PC-3 (cell line): ENCODE measurements around the gene PLXNA4. TPM values are rescaled to one million over a fixed set of nuclear protein-coding genes. Genes with fewer than 3 reads are reported as not detected.

ENCODE experiments used
- ATAC-seq: fragments of 200-7000 bp; cut with Tn5 transposase; 2 replicates; pipeline ENCODE4 v1.9.1; 2020; ENCODE audit warnings: mild to moderate bottlenecking, moderate library complexity
- BruUV-seq: library from RNA; stranded (reverse); fragments of 400-500 nt; replicated peaks from 2 replicates; lab custom pipeline; 2021; lab: Mats Ljungman, UMichigan
- CTCF ChIA-PET: fragments of 300-600 bp; sonication (Branson Sonifier 250); formaldehyde crosslinking; loops from one replicate; lab custom pipeline; 2022; ENCODE audit warnings: antibody characterized with exemption; lab: Charles Lee
- POLR2A ChIA-PET: fragments of 300-600 bp; sonication (Branson Sonifier 250); formaldehyde crosslinking; loops from one replicate; lab custom pipeline; 2022; ENCODE audit warnings: antibody characterized with exemption; ENCODE audit not compliant: unreplicated experiment; lab: Charles Lee
- DNase-seq: peaks from one replicate; pipeline ENCODE4 v3.0.0-alpha.2; 2015
- H2AFZ ChIP-seq: fragments of 300-600 bp; sonication (generic); 2 replicates; pipeline ENCODE4 v1.6.0; 2016; ENCODE audit warnings: antibody characterized with exemption, low read length
- H3F3A ChIP-seq: fragments of 300-600 bp; sonication (generic); one replicate; pipeline ENCODE4 v1.6.0; 2017; ENCODE audit warnings: antibody characterized with exemption, low read length, control low read depth, mild to moderate bottlenecking; ENCODE audit not compliant: unreplicated experiment
- H3K27ac ChIP-seq: fragments of 300-600 bp; sonication (generic); 2 replicates; pipeline ENCODE4 v1.5.1; 2016; ENCODE audit warnings: mild to moderate bottlenecking, low read length
- H3K27me3 ChIP-seq: fragments of 300-600 bp; sonication (generic); 2 replicates; pipeline ENCODE4 v1.6.1; 2016; ENCODE audit warnings: low read length, mixed read lengths
- H3K36me3 ChIP-seq: fragments of 300-600 bp; sonication (generic); 2 replicates; pipeline ENCODE4 v1.6.1; 2016; ENCODE audit warnings: low read depth, mixed run types, low read length, mixed read lengths
- H3K4me1 ChIP-seq: fragments of 300-600 bp; sonication (generic); 2 replicates; pipeline ENCODE4 v1.5.1; 2016; ENCODE audit warnings: low read length; ENCODE audit not compliant: insufficient read depth
- H3K4me2 ChIP-seq: fragments of 300-600 bp; sonication (generic); 2 replicates; pipeline ENCODE4 v1.6.0; 2016; ENCODE audit warnings: low read length
- H3K4me3 ChIP-seq: fragments of 300-600 bp; sonication (generic); 2 replicates; pipeline ENCODE4 v1.5.1; 2016; ENCODE audit warnings: mild to moderate bottlenecking, low read length, mixed read lengths
- H3K79me2 ChIP-seq: fragments of 300-600 bp; sonication (generic); 2 replicates; pipeline ENCODE4 v1.6.1; 2017; ENCODE audit warnings: low read length, mixed read lengths
- H3K9ac ChIP-seq: fragments of 300-600 bp; sonication (generic); 2 replicates; pipeline ENCODE4 v1.6.0; 2016; ENCODE audit warnings: mild to moderate bottlenecking, low read length
- H3K9me2 ChIP-seq: fragments of 300-600 bp; sonication (generic); replicated peaks from 2 replicates; pipeline ENCODE4 v1.6.1; 2016; ENCODE audit warnings: mixed run types, low read length, mixed read lengths
- H3K9me3 ChIP-seq: fragments of 300-600 bp; sonication (generic); 2 replicates; pipeline ENCODE4 v1.6.1; 2016; ENCODE audit warnings: low read length, mixed read lengths
- H4K20me1 ChIP-seq: fragments of 300-600 bp; sonication (generic); 2 replicates; pipeline ENCODE4 v1.6.1; 2016; ENCODE audit warnings: low read length, mixed read lengths
- EZH2 ChIP-seq: fragments of 300-600 bp; sonication (generic); IDR thresholded peaks from one replicate; pipeline ENCODE4 v1.6.1; 2017; ENCODE audit warnings: antibody characterized with exemption, mild to moderate bottlenecking, low read length; ENCODE audit not compliant: unreplicated experiment
- EZH2phosphoT487 ChIP-seq: fragments of 300-600 bp; sonication (generic); IDR thresholded peaks from 2 replicates; pipeline ENCODE4 v1.6.1; 2018; ENCODE audit warnings: mild to moderate bottlenecking, antibody characterized with exemption, low read length, borderline replicate concordance
- intact Hi-C: fragments of 100-400 bp; cut with micrococcal nuclease; formaldehyde crosslinking; loops from 2 replicates; pipeline ENCODE4 v1.9.0; 2023
- total RNA-seq: library from RNA; depleted of rRNA; stranded (reverse); fragments of >200 nt; gene quantifications from 2 replicates; pipeline ENCODE4 v1.2.3, GENCODE V29; 2014
- TF ChIP-seq, protein P1 (sequence below): fragments of 300-600 bp; sonication (generic); conservative IDR thresholded peaks from 2 replicates; pipeline ENCODE4 v1.5.1; 2017; ENCODE audit warnings: antibody characterized with exemption, low read depth, mild to moderate bottlenecking, low read length

The PLXNA4 gene
- total RNA-seq, 1 experiment from 2014 or later, result 1.2 TPM

DNA sequence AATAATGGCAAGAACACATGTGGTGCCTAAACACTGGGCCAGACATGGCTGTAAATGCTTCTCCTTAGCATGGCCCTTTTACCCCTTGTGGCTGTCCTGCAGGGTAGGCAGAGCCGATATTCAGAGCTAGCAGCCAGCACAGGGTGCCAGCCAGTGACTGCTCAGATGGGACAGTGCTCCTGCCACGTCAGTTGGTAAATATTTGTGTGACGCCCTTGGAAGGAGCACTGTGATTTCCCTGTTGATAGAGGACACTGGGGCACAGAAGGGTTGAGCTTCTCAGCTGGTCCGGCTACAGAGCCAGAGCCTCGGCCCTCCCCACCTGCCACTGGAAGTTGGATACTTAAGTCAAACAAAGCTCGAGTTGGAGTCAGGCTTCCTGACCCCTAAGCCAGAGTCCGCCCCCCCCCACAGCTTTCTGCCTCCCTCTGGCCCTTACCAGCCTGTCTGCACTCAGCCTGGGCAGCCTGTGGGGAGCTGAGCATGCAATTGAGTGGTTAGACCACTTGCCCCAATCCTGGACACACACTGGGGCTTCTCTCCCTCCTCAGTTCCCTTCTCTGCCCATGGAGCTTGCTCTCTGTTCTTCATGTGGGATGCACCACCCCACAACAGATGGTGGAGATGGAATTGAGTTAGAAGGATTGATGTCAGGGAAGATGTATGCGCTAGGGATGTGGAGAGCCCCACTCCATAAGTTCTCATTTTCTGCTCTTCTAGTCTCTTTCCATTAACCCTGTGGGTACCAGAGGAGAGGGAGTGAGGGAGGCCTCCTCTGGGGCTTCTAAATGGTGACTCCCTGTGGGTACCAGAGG, 350.8 kb downstream of the PLXNA4 start:
- ChIA-PET POLR2A (no interaction called here), CTCF (no interaction called here)
- H4K20me1 ChIP-seq, result no peaks in the 10 kb centered on the region

DNA sequence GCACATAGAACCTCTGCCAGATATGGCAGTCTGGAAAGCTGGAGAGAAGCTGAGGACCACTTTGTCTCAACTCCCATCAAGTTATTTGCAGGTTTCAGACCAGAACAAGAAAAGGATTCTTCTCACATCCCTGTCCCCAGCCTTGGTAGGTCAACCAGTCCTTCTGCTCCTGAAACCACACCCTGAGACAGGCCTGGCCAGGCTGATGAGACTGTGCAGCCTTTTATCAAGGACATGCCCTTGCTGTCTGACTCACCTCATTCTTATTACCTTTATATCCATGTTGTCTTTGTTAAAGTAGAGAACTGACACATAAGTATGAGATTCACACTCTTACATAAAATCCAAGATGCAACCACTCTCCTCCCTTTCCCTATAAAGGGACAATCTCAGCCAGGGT, 354.9 kb downstream of the PLXNA4 start:
- CTCF ChIA-PET, result no interaction called here
- H3K4me2 ChIP-seq, result no peak overlapping the region
- POLR2A ChIA-PET, result no interaction called here

More for the DNA sequence above, 350.8 kb downstream of the PLXNA4 start:
- DNase-seq (peak; percentile 52), ATAC-seq (peak; percentile 65)
- Histone ChIP-seq H3K27ac (no peak overlapping the region), H3K9ac (no peak overlapping the region), H3K4me3 (no peak overlapping the region), H3F3A (no peaks in the 10 kb centered on the region), H3K9me2 (no peaks in the 10 kb centered on the region), H3K4me2 (no peak overlapping the region), H3K79me2 (no peaks in the 10 kb centered on the region), H3K9me3 (no peaks in the 10 kb centered on the region), H3K36me3 (no peaks in the 10 kb centered on the region), H3K27me3 (no peaks in the 10 kb centered on the region; the same call in 1 of the 2 replicates), H2AFZ (no peak overlapping the region), H3K4me1 (no peaks in the 10 kb centered on the region)
- intact Hi-C loops, result no loop called here
- no TSS peak for BruUV-seq
- TF ChIP-seq, protein P1, sequence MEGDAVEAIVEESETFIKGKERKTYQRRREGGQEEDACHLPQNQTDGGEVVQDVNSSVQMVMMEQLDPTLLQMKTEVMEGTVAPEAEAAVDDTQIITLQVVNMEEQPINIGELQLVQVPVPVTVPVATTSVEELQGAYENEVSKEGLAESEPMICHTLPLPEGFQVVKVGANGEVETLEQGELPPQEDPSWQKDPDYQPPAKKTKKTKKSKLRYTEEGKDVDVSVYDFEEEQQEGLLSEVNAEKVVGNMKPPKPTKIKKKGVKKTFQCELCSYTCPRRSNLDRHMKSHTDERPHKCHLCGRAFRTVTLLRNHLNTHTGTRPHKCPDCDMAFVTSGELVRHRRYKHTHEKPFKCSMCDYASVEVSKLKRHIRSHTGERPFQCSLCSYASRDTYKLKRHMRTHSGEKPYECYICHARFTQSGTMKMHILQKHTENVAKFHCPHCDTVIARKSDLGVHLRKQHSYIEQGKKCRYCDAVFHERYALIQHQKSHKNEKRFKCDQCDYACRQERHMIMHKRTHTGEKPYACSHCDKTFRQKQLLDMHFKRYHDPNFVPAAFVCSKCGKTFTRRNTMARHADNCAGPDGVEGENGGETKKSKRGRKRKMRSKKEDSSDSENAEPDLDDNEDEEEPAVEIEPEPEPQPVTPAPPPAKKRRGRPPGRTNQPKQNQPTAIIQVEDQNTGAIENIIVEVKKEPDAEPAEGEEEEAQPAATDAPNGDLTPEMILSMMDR, result no peak
- TF ChIP-seq EZH2phosphoT487 (no peak), EZH2 (no peak)

DNA sequence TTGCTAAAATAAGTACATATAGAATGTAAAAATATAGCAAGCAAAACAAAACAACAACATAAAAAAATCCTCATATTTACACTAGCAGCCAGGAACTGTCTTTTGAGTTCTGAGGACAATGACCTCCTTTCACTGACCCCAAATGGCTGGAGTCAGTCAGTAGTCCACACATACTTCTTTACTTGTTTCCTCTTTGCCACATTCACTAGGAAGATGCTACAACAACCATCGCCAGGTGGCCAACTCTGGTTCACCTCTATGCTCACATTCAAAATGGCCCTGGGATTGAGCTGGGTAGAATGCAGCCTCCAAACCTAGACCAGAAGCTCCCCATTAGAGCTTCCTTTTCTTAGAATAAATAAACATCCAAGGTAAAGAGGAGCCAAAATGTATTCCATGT, 356.2 kb downstream of the PLXNA4 start:
- DNase-seq (no peak), ATAC-seq (no peak)
- Histone ChIP-seq H3K4me3 (no peak overlapping the region), H4K20me1 (no peaks in the 10 kb centered on the region), H3F3A (no peaks in the 10 kb centered on the region), H3K27me3 (no peaks in the 10 kb centered on the region), H3K4me1 (no peaks in the 10 kb centered on the region), H2AFZ (no peak overlapping the region), H3K27ac (no peak overlapping the region), H3K79me2 (no peaks in the 10 kb centered on the region), H3K9me2 (no peaks in the 10 kb centered on the region), H3K36me3 (no peaks in the 10 kb centered on the region), H3K9ac (no peak overlapping the region), H3K9me3 (no peaks in the 10 kb centered on the region), H3K4me2 (no peak overlapping the region)
- BruUV-seq, result no TSS peak
- TF ChIP-seq, protein P1, result no peak
- TF ChIP-seq EZH2phosphoT487, result no peak
- no peak for TF ChIP-seq EZH2
- intact Hi-C loops, result no loop called here
- ChIA-PET POLR2A (no interaction called here), CTCF (no interaction called here)

More for the DNA sequence above, 354.9 kb downstream of the PLXNA4 start:
- Histone ChIP-seq H3K9me3 (no peaks in the 10 kb centered on the region), H3K4me3 (no peak overlapping the region), H3K9me2 (no peaks in the 10 kb centered on the region), H3K36me3 (no peaks in the 10 kb centered on the region), H2AFZ (no peak overlapping the region), H3K4me1 (no peaks in the 10 kb centered on the region), H3K9ac (no peak overlapping the region), H3K27me3 (no peaks in the 10 kb centered on the region), H3K27ac (no peak overlapping the region), H3F3A (no peaks in the 10 kb centered on the region), H3K79me2 (no peaks in the 10 kb centered on the region), H4K20me1 (no peaks in the 10 kb centered on the region)
- ATAC-seq, result peak; percentile 24; the same call in 1 of the 2 replicates
- BruUV-seq, result no TSS peak
- DNase-seq, result no peak
- intact Hi-C loops, result no loop called here
- TF ChIP-seq EZH2, result no peak
